Brain pericyte (primary cell): ENCODE measurements around the gene KBTBD13.

Experiments used
- DNase-seq: peaks from one replicate; pipeline ENCODE4 v3.0.0-alpha.2; 2012; ENCODE audit warnings: low read depth, low spot score

The KBTBD13 gene

DNA sequence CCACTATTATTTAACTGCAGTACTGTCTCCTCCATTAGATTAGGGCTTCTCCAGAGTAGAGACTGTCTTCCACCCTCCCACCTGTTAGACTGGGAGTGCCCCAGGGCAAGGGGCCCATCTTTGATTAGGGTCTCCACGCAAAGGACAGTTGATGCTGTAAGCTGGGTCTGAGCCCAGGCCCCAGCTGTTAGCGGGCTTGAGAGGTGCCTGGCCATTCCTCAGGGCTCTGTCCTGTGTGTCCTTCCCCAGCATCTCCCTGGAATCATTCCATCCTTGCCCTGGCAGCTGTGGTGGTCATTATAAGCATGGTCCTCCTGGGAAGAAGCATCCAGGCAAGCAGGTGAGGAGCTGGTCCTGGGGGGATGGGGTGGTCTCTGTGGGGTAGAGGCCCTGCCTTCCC is 25.3 kb upstream of the KBTBD13 start:
- no peak for DNase-seq

DNA sequence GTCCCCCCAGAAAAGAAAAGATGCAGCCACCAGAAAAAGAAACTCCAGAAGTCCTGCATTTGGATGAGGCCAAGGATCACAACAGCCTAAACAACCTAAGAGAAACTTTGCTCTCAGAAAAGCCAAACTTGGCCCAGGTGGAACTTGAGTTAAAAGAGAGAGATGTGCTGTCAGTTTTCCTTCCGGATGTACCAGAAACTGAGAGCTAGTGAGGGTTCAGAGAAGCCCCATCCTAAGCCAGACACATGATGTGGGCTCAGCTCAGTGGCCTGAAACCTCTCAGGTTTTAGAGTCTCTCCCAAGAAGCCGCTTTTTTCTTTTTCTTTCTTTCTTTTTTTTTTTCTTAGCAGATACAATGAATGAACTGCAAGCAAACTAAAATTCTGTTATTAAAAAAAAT is 23.6 kb upstream of the KBTBD13 start:
- DNase-seq: no peak

- no peak for DNase-seq
Measured at GRCh38 chr15:65054333-65055200, 22.0 kb upstream of the KBTBD13 start.

GRCh38 chr15:65055201-65055870 is 21.2 kb upstream of the KBTBD13 start:
- no peak for DNase-seq

GRCh38 chr15:65056106-65056505 is 20.4 kb upstream of the KBTBD13 start:
- no peak for DNase-seq

GRCh38 chr15:65056868-65057548 is 19.5 kb upstream of the KBTBD13 start:
- no peak for DNase-seq

GRCh38 chr15:65057549-65057940 is 19.0 kb upstream of the KBTBD13 start:
- DNase-seq: no peak

DNA sequence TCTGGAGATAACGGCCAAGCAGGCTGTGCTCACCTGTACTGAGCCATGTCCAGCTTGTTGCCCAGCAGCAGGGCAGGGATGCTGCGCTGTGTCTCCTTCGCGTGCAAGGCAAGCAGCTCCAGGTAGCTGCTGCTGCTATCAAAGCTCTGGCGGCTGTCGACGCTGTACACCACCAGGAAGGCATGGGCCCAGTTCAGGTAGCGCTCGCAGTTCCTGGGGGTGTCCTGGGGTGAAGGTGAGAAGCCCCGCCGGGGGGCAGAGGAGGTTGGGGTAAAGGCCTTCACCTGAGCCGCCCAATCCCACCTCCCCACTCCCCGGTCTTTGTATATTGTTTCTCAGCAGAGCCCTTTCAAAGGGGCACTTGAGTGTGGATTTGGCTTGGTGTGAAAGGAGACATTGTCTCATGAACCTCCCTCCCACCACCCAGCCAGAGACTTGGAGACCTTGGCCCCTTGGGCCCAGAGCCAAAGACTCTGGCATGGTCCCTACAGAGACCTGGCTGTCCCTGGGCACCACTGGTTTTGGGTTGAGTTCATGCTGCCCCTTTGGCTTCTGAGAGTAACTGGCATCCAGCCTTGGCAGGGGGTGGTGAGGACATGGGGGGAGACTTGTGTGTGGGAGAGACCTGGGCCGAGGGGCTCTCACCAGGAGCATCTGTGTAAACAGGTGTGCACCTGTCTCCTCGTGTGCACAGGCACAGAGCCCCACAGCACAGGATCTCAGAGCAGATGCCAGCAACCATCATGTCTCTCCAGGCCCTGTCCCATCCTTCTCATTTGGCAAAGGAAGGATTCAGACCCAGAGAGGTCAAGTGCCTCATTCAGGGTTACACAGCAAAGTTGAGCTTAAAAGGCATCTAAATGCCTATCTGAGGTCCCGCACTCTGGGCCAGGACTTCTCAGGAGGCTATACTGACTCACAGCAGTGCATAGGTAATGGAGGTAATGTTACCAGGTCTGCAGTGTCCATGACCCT is 17.9 kb upstream of the KBTBD13 start:
- no peak for DNase-seq

DNA sequence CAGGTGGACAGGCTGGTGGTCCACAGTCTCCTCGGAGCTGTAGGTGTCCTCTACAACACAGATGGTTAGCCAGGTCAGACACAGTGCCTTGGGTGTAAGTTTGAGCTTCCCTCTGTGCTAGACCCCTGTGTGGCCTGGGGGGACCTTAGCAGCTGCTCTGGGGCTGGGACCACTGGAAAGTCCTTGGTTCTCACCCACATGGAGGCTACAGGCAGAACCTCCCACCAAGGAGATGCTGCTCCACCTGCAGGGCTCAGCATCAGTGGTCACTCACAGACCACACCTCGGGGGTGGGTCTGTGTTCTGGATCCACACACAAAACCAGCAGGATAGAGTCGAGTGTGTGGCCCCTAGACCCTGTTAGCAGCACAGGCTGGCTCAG is 17.2 kb upstream of the KBTBD13 start:
- DNase-seq: no peak

GRCh38 chr15:65059931-65060596 is 16.5 kb upstream of the KBTBD13 start:
- DNase-seq: no peak

- DNase-seq: no peak
Measured at GRCh38 chr15:65060641-65061397, 15.7 kb upstream of the KBTBD13 start.

GRCh38 chr15:65062061-65062460 is 14.5 kb upstream of the KBTBD13 start:
- no peak for DNase-seq

DNA sequence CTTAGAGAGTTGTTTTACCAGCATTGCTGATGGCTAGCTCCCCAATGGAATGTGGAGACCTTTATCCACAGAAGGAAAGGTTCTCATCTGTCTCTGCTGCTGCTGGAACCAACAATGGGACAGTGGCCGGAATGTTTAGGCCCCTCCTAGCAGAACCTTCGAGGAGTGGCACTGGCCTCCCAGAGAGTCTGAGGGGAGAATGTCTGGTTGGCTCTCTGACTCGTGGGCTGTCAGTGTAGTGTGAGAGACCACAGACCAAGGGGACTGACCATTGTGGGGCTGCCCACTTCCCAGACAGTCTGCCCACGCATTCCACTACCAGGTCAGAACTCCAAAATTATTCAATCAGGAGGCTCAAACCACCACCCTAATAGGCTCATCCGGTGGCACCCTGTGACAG is 13.8 kb upstream of the KBTBD13 start:
- DNase-seq: no peak

- no peak for DNase-seq
Measured at GRCh38 chr15:65066001-65066634, 10.4 kb upstream of the KBTBD13 start.

DNA sequence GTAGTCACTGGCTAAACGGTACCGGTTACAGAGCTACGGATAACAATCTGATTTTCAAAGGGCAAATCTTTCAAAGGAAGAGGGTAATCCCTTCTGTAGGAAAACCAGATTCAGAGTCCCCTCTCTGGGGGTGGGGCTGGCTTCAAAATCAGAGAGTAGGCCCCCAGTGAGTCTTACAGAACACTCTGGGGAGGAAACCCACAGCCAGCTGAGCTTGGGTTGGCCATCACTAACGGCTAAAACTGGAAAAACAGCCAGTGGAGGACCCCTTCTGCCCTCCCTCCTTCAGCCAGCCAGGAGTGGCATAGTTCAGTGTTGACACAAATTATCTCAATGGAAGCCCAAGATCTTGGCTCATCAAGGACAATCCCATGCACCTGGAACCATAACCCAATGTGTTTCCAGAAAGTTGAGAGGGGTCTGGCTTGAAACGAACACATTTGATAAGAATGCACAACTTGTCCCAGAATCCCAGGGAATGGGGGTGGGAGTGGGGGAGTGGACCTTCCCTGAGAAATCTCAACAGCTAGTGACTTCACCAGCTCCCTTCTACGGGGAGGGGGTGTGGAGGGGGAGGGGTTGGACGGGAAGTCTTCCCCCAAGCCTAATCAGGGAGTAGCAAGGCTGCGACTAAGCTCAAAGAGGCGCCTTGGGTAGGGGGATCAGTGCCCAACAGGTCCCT is 9.8 kb upstream of the KBTBD13 start:
- DNase-seq: no peak

DNA sequence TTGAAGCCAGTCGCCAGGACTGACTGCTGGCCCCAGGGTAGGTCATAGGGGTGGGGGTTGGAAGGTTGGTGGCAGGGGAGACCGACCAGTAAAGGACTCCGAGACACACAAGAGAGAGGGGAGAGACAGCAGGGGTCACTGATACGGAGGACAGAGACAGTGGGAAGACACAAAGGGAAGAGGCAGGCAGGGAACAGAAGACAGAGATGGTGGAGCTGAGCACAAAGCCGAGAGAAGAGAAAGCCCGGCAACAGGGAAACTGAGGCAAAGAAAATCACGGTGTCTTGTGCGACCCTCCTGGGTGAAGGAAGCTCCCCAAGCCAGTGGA is 9.3 kb upstream of the KBTBD13 start:
- DNase-seq: no peak

GRCh38 chr15:65067645-65068402 is 8.7 kb upstream of the KBTBD13 start, which contains the start of gene RASL12:
Gene RASL12, minus strand, starts transcription at chr15:65067991. Its CDS starts 156 bp downstream, at chr15:65067835.
- no peak for DNase-seq

DNA sequence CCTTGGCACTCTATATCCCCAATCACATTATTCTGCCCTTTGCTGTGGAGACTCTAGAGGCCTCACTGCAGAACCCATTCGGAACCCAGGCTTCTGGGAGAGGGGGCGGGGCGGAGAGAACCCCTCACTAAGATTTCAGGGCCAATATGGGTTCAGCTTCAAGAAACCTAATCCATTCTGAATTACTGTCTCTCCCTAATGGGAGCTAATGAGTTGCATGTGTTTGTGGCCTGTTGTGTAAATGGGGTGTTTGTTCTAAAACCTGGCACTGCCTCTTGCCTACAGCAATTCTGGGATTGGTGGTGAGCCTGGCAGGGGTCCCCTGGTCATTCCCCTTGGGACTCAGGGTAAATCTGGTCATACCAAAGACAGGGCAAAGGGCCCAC is 8.2 kb upstream of the KBTBD13 start:
- no peak for DNase-seq
